GM12873 (cell line): ENCODE data around the gene AKT1.

Source experiments
- CTCF ChIP-seq: IDR thresholded peaks from 2 replicates; pipeline ENCODE4 v1.5.1; 2012; ENCODE audit warnings: low read depth, mild to moderate bottlenecking, moderate library complexity, low read length, control low read depth; ENCODE audit not compliant: insufficient read depth; ENCODE audit errors: missing control alignments

The AKT1 gene

GRCh38 chr14:104742586-104743455 lies 52.7 kb downstream of the AKT1 start:
- TF ChIP-seq CTCF, result no peak

- TF ChIP-seq CTCF, result no peak
Observed at GRCh38 chr14:104741803-104742251, 53.7 kb downstream of the AKT1 start.

- no peak for TF ChIP-seq CTCF
Observed at GRCh38 chr14:104741108-104741802, 54.3 kb downstream of the AKT1 start.

- TF ChIP-seq CTCF, result no peak
Observed at GRCh38 chr14:104739546-104740516, 55.7 kb downstream of the AKT1 start.

- no peak for TF ChIP-seq CTCF
Observed at GRCh38 chr14:104739026-104739425, 56.5 kb downstream of the AKT1 start.

DNA sequence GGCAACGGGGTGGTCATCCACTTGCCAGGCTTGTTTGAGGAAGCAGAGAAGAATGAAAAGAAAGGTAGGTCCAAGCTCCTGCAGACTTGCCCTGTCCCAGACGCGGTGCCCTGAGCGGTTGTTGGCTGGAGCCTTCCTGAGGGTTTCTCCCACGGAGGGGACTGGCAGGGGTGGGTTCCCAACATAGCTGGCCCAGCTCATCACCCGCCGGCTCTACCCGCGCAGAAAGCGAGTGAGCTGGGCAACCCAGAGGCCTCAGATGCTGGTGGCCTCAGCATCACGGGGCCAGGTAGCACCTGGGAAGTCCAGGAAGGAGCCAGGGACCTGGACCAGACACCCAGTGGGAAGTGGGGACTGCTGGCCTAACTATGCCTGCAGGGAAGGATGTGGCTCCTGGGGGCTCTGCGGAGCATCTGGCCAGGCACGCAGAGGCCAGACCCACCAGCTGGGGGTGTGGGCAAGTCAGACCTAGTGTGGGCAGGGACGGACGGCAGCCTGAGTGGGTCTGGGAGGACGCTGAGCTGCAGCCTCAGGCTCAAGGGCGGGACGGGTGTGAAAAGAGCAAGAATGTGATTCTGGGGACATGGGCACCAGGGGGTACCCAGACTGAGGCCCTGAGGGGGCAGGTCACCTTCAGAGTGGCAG lies 57.1 kb downstream of the AKT1 start:
- TF ChIP-seq CTCF, result no peak
